ENCODE data around the gene TMEM273.
A peak's percentile ranks its signal among the peaks of the same experiment; 100 is the strongest.
"Not testable (repeated sequence)": the region's sequence is repeated elsewhere in the genome, so short reads cannot be mapped to it uniquely, and the experiment has no call there.

TMEM273 gene

DNA sequence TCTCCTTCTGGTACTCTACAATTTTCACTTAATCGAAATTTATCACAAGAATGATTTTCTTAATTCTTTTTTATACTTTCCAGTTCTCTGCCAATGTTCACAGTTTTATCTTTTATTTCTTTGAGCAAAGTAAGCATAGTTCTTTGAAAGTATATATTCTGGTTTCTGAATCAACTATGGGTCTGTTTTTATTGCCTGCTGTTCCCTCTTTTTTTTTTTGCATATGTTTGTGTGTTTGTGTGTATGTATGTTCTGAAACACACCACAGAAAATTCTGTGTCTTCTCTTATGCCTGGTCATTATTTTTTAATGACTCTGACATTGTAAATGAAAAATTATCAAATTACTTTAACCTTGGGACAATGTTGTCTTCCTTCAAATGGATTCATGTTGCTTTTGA lies 15.9 kb upstream of the TMEM273 start:
- DNase-seq = no peak

DNA sequence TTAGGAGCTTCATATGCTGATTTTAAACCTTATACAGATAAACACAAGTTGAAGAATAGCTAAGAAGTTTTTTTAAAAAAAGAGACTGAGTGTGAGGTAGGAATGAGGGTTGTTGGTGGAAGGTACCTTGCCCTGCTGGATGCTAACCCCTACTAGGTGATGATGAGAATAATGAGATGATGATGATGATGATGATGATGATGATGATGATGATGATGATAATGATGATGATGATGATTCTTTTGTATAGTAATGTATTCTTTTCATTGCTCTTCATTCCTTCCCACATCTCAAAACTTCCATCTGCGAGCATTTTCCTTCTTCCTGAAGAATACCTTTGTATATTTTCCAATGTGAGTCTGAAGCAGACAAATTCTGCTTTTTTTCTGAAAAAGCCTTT lies 14.1 kb upstream of the TMEM273 start:
- no peak for DNase-seq

DNA sequence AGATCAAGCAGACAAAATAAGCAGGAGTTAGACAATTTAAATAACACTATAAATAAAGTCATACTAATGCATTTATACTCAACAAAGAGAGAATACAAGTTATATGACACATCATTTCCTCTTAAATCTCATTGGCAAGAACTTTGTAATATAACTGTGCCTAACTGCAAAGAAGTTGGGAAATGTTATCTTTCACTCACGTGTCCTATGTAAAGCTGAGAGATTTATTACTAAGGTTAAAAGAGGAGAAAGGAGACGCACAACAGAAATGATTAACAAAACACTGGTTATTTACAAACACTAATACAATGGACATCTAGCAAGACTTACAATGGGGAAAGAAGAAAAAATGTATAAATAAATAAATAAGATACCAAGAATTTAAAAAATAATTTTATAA lies 12.7 kb upstream of the TMEM273 start:
- DNase-seq = no peak

DNA sequence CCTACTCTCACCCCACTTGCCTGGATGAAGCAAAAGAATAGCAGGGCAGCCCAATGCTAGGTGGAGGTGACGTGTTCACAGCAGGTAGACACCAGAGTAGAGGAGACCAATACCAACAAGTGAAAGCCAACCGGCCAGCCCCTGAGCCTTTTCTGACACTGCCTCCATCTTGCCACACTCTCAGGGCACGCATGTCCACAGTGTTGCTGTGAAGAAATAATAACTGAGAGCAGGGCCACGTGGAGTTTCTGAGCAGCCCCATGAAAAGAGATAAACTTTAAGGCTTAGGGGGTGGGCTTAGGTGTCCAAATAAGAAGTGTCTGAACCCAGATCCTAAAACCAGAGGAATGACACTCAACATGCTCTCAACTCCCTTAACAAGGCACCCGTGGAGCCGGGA lies 9.0 kb upstream of the TMEM273 start:
- no peak for DNase-seq

DNA sequence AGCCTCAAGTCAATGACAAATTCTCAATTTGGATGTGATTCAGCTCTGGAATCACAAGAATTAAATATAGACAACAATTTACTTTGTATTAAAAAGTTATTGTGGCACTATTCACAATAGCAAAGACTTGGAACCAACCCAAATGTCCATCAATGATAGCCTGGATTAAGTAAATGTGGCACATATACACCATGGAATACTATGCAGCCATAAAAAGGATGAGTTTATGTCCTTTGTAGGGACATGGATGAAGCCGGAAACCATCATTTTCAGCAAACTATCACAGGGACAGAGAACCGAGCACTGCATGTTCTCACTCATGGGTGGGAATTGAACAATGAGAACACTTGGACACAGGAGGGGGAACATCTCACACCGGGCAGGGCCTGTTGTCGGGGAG lies 7.7 kb upstream of the TMEM273 start:
- DNase-seq = not testable (repeated sequence)

DNA sequence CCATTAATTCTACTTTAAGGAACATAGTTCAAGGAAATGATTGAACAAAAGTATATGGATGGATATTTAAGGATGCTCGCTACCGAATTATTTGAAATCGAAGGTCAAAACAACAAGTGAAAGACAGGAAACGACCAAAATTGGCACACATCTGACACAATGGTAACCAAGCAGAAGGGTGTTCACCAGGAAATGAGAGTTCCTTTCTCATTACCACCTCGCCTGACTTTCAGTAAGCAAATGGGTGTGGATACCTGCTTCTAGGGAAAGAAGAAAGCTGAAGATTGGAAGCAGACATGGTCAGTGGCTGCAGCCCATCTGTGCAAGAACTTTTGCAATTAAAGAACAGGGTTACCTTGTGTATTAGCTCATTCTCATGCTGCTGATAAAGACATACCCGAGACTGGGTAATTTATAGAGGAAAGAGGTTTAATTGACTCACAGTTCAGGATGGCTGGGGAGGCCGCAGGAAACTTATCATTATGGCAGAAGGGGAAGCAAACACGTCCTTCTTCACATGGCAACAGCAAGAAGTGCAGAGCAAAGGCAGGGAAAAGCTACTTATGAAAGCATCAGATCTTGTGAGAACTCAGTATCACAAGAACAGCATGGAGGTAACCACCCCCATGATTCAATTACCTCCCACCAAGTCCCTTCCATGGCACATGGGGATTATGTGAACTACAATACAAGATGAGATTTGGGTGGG lies 6.2 kb upstream of the TMEM273 start:
- DNase-seq = no peak

DNA sequence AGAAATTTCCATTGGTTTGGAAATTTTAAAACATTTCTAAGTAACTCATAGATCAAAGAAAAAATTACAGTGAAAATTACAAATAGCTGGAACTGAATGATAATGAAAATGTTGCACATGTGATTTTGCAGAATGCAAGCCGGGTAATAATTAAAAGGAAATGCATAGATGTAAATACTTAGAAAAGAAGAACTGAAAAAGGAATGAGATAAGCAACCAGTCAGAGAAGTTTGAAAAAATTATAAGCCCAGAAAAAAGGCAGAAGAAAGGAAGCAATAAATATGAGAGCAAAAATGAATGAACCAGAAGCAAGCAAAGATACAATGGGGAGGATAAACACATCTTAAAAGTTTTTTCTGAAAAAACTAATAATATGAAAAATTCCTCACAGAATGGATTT lies 3.2 kb upstream of the TMEM273 start:
- no peak for DNase-seq

DNA sequence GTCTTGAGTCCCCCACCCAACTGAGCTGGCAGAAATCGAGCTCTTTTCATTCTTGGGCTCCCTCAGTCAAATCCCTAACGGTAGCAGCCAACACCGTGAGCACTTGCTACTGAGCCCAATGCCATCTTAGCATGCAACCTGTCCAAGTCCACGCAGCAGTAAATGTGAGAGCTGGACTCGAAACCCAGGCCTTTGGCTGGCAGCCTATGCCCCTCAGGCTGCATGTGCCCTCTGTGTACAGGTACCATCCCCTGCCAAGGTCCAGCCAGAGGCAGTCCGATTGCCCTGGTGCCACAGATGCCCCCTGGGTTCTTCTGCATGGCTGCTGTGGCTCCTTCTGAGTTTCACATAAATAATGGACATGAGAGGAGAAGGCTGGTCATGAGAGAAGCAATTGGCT lies 1.2 kb upstream of the TMEM273 start:
- no peak for DNase-seq

DNA sequence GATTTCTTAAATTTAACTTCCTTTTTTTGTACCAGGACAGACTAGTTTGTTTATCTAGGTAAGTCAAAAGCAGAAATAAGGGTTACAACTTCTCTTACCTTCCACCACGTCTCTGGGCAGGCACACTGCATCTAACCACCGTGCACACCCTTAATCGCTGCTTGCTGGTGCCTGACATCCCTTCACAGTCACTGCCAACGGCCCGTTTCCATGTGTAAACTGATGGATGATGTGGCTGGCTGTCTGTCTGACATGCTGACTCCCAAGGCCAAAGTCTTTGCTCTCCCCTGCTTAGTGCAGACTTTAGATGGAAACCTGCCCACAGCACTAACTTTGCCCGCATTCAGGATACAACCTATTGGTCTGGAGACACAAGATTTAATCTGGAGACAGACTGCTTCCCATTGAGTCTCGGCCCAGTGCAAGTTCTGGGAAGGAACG lies 1.1 kb downstream of the TMEM273 start:
- no peak for DNase-seq

DNA sequence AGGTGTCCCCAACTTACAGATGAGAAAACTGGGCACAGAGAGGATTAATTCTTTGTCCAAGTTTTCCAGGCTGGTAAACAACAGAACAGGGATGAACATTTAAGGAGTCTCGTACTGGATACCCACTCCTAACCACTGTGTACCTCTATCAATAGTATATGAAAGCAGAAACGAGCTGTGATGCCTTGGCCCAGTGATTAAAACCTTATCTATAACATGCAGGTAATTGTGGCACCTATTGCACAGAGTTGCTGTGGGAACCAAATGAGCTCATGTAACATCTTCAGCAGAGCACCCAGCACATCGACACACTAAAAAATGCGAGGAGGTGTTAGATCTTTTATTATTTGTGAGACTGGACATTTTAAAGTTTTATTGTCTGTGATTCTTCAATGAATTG lies 1.6 kb downstream of the TMEM273 start:
- no peak for DNase-seq

DNA sequence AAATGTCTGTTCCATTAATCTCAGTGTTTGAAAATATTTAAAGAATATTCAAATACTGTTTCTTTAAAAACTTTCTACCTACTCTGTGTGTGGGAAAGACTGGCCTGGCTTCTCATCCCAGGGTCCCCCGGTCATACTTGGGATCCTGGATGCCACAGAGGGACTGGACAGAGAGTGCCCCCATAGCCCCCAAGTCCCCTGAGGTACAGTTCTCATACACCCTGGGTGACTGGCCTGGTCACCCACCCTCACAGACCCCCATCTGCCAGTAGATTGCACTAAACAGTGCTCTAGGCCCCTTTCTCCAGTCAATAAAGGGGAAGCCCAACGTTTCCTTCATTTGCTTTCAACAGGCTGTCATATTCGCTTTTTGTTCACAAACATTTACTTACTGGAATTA lies 3.0 kb downstream of the TMEM273 start:
- DNase-seq = no peak

DNA sequence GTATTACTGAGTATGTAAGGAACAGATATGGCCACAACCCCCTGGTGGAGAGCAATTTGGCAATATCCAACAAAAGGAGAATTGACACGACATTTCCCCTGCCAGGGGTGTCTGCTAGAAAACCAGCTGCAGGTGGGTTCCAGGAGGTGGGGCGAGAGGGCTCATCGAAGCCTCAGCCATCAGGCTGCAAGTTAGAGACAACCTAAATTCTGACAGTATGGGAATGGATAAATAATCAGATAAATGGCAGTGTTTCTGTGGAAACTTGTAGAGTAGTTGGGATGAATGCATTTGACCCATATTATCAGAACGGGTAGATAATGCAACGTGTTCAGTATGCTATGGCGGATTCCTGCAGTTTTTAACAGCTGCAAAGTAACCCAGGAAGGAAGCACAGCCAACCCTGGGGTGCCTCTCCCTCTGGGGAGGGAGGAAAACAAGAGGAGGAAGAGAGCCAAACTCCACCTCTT lies 3.5 kb downstream of the TMEM273 start:
- DNase-seq = no peak

DNA sequence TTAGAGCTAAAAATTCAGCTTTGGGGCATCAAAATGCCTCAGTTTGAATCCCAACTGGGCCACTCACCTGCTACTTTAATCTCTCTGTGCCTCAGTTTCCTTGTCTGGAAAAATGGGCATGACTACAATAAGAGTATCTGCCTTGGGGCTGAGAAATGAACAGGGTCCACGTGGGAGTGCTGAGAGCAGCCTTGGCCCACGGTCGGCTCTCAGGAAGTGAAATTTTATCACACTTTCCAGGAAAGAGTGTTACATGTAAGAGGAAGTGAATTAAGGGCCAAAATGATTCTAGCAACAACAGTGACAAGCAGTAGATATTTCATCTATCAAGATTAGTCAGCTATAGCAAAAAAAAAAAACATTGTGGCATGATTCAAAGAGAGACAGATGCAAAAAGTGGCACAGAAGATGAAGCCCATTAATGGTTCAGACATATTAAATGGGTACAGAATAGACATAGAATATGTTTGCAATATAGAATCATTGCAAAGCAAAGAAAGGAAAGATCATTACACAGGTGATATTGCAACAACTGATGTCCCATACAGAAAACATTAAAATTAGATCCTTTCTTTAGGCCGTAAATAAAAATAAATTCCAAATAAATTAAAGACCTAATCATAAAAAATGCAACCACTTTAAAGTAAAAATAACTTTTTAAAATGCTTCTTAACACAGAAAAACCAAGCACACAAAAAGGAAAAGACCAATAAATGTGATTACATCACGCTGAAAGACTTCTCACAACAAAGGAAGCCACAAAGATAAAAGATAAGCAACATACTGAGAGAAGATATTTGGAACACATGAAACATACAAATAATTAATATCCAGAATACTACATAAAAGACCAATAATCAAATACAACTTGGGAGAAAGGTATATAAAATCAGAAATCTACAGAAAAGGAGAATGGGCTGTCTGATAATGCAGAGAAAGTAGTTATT lies 4.3 kb downstream of the TMEM273 start:
- peak; percentile 34 for DNase-seq

DNA sequence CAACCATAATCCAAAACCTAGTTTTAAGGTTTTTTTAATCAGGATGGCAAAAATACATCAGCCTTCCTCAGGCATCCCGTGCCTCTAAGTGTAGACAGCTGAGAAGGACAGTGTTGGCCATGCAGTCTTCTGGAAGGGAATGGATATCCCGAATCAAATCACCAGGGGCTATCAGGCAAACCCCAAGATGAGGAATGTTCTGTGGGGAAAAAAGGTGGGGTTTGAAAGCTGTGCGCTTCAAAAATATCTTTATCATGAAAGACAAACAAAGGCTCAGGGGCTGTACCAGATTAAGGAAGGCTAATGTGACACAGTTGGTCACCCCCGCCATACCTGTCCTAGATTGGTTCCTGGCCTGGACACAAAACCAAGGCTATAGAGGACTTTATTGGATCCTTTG lies 5.4 kb downstream of the TMEM273 start:
- no peak for DNase-seq

DNA sequence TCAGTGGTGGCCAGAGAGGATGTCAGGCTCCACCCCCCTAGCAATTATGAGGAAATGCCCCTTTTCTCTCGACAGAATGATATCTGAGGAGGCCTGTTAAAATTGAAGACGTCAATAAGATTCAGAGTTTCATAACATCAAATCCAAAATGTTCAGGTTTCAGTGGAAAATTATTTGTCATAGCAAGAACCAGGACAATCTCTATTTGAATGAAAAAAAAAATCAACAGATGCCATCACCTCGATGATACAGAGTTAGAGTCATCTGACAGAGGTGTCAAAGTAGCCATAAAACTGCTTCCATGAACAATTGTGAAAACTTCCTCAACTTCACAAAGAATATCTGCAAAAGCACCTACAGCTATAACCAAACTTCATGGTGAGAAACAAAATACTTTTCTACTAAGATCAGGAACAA lies 7.7 kb downstream of the TMEM273 start:
- no peak for DNase-seq

DNA sequence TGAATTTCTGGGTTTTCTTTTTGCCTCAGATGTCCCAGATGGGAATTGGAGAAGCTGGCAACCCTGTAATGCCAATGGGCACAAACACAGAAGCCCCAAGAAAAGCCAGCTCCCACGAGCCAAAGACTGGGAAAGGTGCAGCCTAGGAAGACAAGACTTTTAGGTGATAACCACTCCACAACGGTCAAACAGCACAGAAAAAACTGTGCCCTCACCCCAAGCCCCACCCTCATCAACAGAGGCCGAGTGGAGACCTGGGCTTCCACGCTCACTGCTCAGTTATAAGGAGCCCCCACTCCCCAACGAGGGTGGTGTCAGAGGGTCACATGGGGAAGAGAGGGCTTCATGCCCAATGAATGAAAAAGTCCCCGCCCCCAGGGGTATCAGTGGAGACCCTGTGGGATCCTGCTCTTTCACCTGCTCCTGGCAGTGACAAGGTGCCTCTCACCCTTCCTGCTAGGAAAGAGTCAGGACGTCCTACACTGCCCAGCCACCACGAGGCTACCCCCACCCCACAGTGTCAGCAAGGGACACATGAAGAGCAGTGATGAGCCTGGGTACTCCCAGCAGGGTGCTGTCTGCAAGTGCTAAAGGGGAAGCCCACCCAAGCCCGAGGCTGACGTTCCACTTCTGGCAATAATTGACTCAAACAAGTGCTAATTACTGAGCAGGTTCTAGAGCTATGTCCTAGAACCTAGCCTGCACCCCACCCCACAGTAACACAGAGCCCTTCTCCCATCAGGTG lies 8.3 kb downstream of the TMEM273 start:
- DNase-seq = no peak

DNA sequence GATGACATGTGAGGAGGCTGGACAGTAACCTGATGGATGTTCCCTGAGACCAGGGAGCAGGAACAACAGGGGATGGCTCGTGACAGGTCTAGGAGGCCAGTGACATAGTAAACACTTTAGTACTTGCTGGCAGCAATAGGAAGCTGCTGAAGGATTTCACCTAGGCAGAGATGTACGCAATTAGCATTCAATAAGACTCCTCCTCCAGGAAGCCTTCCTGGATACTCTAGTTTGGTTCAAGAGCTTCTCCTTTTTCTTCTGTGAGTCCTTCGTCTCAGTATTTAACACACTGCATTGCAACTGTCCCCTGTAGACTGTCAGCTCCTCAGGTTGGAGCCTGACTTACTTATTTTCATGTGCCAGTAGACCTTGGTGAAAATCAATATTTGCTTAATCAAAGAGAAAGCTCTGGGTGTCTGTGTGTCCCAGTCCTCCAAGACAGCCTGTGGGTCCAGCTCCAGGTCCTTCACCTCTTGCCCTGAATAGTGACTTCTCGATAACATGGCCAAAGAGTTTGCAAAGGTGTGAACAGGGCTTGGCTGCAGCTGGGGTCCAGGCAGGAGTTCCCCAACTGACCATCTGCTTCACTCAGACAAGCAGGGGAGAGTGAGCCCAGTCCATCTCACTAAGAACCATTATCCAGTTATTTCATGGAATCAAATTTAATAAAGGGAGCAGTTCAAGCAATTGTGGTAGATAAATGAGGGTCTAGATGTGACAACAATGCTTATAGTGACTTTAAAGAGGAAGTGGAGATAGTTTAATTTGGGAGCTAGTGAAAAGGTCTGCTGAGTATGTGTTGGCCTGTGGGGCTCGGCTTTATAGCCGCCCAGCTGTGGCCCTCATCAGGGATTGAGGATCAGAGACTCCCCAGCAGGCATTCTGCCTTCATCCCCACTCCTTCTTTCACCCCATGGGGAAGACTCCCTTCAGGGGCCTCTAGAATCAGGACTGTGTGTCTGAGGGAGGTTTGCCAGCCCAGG lies 9.4 kb downstream of the TMEM273 start:
- DNase-seq = no peak

DNA sequence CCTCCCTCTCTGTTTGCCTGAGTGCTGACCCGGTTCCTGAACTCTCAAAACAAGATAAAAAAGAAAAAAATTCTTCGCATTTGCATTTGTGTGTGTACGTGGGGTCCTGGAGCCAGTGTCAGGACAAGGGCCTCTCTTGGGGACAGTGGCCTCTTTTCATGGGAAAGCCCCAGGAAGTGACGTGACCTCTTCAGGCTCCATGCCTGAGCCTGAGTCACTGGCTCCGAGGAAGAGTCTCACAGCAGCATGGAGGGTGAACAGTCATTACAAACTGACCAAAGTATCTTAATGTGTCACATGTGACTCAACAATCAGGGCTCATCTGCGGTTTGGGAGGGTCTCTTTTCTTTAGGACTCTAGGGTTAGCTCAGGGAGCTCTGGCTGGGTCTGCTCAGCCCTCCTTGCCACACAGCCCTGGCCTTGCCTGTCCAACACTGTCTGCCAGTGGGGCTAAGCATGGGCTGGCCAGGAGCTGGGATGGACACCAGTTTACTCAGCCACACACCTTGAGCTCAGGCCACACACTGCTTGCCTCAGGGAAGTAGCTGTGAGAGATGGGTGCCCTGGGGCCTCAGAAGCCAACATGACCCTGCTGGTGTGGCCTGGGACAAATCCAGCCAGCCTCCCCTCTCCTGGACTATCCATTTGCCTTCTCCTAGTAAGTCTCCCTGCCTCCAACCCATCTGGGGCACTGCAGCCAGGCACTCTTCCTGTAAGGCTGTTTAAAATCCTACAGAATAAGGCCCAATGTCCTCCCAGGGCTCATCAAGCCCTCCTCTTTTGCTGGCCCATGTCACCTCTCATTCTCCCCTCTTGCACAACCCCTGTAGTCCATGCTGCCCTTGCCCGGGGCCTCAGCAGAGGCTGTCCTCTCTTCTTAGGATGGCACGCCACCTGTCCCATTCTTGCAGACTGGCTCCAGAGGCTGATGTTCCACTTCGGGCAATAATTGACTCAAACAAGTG lies 10.5 kb downstream of the TMEM273 start:
- DNase-seq = peak; percentile 70

DNA sequence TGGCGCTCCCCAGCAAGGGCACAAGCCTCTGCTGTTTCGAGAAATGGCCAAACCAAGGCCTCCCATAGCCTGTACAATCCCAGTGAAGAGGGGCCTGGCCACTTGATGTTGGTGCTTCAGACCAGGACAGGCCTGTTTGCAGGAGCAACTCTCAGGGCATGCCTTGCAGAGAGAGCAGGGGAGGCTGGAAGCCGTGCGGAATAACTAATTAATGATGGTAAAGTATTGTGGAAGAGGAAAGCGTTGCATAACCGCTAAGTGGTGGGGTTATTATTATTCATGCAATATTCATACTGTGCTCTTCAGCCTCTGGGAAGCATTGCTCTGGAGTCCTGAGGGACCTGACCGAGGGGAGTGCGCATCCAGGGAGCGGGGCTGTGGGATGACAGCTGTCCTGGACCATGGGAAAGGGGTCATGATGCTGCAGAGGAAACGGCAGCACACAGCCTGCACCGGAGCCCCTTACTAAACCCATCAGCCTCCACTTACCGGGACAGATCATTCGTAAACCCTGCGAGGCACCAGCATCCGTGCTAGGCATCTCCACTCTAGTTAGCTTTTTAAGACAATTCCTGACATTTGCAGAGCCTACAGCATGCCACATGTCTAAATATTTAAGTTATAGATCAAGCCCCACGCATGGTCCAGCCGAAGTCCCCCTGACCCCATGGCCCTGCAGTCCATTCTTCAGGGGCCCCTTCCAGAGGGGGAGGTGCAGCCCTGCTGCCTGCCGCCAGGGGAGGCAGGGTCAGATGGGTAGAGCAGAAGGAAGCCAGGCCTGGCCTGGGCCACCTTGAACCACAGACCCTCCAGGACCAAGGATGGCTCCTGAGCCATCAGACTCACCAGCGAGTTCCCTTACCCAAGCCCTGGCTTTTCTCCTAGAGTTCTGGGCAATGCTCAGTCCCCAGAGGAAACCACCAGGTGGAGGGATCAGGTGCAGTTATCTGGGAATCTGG lies 11.6 kb downstream of the TMEM273 start:
- no peak for DNase-seq
